ENCODE data around the gene DNM3.
A peak's percentile ranks its signal among the peaks of the same experiment; 100 is the strongest.

The DNM3 gene

GRCh38 chr1:172236958-172237357 is 395.7 kb downstream of the DNM3 start:
- no peak for DNase-seq (ENCODE audit: low read depth in 2 of 2)

DNA sequence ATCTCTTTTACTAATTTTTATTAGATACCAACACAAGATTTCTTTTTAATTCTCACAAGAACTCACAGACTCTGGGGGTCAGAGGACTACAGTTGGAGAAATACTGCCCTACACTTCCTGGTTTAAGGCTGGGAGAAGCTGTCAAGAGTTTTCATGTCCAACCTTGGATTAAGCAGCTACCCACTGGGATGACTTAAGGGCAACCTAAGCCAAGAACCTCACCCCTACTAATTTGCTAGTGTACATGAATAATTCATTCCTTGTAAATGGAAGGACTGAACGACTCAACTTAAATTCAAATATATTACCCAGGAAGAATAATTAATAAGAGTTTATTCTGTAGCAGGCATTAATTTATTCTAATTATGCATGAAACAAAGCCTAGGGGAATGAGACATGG is 396.9 kb downstream of the DNM3 start:
- no peak for DNase-seq (ENCODE audit: low read depth in 2 of 2)

DNA sequence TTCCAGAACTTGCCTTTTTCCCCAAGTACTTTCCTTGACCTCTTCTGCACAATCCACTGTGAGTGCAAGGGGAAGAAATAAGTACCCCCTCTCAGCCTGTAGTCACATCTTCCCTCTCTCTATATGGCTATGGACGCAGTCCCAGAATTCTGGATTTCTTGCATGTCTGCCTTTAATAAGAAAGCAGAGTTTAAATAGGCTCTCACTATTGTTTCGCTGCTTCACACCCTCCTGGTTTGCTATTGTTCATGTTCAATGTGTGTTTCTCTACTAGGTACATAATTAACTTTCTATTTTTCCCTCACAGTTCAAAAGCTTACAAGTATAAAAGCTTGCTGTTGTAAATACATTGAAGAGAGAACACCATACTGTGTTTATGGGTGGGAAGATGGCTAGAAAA is 397.7 kb downstream of the DNM3 start:
- DNase-seq (ENCODE audit: low read depth in 2 of 2), result no peak

- DNase-seq (ENCODE audit: low read depth in 2 of 2), result no peak
These were observed 398.6 kb downstream of the DNM3 start for GRCh38 chr1:172239901-172240300.

GRCh38 chr1:172241540-172241939 is 400.2 kb downstream of the DNM3 start:
- DNase-seq (ENCODE audit: low read depth in 2 of 2), result no peak

- no peak for DNase-seq (ENCODE audit: low read depth in 2 of 2)
These were observed 403.6 kb downstream of the DNM3 start for GRCh38 chr1:172244865-172245264.

DNA sequence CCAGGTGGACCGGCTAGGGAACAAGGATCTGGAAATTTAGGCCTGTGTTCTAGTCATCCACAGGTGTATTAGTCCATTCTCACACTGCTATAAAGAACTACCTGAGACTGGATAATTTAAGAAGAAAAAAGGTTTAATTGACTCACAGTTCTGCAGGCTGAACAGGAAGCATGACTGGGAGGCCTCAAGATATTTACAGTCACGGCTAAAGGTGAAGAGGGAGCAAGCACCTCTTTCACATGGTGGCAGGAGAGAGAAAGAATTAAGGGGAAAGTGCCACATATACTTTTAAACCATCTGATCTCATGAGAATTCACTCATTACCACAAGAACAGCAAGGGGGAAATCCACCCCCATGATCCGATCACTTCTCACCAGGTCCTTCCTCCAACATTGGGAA is 404.5 kb downstream of the DNM3 start:
- no peak for DNase-seq (ENCODE audit: low read depth in 2 of 2)

DNA sequence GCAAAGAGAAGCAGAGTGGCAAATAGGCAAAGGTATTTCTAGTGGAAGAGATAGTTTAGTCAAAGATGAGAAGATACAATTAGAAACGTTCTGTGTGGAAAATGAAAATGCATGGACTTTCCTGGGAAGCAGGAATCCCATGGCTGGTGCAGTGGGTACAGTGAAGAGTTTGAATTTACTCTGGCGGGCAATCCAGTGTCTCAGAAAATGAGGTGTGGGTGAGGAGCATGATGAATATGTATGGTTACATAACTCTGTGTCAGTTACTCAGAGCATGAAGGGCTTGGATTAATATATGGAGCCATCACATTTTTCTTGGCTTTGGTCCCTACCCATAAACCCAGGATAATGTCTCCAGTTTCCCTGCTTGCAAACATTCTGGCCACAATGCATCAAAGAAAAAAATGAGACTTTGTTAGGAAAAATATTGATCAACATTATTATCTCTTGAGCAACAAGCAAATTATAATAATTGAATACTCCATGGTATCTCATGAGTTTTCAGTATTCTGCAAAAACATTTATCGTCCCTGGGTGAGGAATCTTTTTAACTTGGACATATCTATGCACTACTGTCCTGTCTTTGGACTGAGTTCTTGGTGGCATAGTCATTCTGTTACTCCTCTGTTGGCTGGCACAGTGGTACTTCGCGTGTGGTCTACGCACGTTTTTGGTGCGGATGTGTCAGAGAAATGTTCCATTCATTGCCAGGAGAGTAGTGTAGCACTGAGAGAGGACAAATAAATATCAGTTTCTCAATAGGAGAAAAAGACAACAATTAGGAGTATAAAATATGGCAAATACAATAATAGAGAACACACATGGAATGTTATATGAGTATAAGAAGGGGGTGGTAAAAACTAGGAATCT is 405.5 kb downstream of the DNM3 start:
- DNase-seq (ENCODE audit: low read depth in 2 of 2), result no peak

- no peak for DNase-seq (ENCODE audit: low read depth in 2 of 2)
These were observed 410.2 kb downstream of the DNM3 start for GRCh38 chr1:172251486-172251885.

DNA sequence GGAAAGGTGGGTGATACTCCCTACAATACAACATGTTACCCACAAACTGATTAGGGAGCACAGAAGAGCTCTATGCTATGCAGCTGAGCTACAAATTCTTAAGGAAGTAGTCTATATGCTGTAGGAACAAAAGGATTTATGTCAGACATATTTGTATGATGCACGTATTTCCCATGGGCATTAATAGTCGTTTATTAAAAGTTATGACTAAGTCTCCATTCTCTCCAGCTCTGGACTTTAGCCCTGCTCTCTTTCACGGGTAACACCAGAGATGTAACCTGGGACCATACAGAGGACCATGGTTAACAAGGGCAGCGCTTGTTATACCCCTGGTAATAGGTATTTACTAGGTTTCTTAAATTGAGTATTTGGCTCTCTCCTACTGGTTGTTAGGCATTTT is 411.0 kb downstream of the DNM3 start:
- no peak for DNase-seq (ENCODE audit: low read depth in 2 of 2)

DNA sequence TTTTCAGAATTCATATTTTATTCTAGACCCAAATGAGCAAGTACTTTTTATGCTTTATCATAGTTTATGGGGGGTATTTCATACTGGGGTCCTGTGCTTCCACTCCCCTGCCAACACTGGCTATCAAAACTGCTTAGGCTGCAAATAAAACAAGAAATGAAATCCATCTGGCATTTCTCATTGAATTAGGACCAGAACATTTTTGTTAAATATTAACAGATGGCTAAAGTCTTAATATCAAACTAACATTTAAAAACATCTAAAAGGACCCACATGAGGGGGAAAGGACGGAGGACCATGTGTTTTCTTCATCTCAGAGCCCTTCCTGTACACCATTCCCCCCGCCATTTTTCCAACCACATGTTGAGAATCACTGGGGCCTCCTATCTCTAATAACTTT is 411.7 kb downstream of the DNM3 start:
- DNase-seq (ENCODE audit: low read depth in 2 of 2), result no peak

DNA sequence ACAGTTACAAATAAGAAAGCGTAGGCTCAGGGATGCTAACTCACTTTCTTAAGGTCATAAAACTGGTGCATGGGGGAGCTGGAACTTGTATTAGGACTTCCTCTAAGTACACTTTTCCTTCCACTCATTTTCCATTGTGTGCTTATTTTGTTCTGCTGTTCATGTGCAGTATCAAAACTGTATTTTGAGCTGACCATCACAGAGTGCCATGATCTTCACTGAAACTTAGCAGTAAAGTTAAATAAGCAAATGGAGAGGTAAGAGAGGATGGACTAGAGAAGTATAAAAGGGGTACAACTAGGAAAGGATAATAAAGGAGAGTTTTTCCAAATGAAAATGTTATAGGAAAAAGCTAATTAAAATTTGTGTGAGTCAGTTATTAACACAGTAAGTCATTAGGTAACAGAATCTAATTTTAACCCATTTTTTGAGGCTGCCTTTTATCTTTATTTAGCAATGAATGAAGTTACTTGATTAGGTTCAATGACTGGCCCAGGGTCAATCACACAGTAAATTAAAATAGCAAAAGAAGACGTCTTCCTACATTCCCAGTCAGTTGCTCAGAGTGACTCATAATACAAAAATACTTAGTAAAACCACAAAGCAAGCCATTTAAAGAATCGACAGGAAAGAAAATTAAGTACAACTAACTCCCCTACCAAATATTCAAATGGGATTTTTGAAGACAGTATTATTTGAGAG is 413.4 kb downstream of the DNM3 start:
- DNase-seq (ENCODE audit: low read depth in 2 of 2), result no peak

- DNase-seq (ENCODE audit: low read depth in 2 of 2), result no peak
These were observed 413.9 kb downstream of the DNM3 start for GRCh38 chr1:172255223-172255560.

DNA sequence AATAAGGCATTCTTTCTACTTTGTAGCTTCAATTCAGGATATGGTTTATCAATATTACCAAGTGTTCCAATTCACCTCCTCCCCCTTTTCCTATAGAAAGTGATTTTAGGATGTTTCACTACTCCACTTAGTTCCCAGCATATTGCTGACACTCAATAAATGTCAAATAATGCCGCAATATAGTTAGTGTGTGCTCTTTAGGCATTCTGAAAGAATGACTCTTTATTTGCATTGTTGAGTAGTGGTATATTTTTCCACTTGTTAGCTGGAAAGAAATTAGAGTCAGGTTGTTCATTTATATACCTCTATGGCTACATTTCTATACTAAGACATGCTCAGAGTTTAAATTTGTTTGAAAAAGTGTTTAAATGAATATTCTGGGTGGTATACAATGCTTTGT is 424.6 kb downstream of the DNM3 start:
- no peak for DNase-seq (ENCODE audit: low read depth in 2 of 2)

DNA sequence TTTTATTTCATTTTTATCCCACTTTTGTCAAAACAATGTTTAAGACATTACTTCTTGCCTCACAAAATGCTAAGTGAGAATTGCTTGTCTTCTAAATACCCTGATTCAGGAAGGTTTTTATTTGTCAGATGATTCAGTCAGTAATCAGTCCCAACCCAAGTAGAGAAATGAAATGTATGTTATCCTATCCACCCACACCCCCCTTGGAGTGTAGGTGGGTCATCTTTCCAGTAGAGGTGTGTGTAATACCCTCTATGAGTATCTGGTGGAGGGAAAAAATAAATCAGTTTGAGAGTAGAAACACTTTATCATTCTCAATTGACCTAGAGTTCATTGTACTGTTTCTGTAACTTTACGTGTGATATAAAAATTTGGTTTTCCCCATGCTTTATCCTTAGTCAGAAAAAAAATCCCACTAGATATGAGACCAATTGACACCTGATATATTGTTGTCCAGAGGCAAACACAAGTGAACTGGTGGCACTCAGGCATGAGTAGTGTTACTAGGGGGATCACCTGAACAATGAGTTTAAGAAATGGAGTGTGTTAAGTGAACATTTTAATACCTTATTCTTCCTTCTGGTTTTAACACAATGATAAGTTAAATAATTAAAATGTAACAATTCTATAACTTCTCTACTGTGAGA is 425.4 kb downstream of the DNM3 start:
- DNase-seq (ENCODE audit: low read depth in 2 of 2), result peak; percentile 27 to 44

DNA sequence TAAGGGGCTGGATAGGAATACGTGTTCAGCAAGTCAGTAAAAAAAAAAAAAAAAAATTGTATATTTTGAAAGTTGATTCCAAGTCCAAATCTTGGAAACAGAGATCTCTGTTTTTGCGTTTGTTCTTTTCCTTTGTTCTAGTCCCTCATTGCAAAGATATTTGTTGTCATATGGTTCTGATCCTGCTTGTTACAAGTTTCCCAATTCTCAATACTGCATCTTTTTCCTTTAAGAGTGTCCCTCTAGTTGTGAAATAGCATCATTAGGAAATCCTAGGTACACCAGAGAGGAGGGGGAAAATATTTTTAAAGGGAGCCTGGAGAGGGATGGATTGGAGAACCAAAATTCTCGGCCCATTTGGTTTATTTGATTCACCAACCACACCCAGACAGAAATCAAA is 426.9 kb downstream of the DNM3 start:
- DNase-seq (ENCODE audit: low read depth in 2 of 2), result no peak

- DNase-seq (ENCODE audit: low read depth in 2 of 2), result no peak
These were observed 427.8 kb downstream of the DNM3 start for GRCh38 chr1:172269084-172269483.

- no peak for DNase-seq (ENCODE audit: low read depth in 2 of 2)
These were observed 428.3 kb downstream of the DNM3 start for GRCh38 chr1:172269644-172270043.

DNA sequence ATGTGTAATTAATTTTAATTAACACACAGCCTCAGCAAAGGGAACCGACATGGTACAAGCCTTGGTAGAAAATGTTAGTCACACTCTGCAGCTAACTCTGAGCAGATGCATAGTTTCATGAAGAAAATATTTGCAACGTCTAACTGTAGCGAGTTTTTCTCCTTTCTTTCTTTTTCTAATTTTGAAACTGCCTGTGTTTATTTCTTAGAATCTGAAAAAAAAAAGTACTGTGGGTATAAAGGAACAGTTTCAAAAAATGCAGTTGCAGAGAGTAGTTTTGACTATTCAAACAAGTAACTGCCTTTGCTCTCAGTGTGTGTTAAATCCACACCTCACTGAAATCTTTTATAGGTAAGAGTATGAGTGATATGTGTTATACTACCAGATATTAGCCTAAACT is 429.3 kb downstream of the DNM3 start:
- no peak for DNase-seq (ENCODE audit: low read depth in 2 of 2)

DNA sequence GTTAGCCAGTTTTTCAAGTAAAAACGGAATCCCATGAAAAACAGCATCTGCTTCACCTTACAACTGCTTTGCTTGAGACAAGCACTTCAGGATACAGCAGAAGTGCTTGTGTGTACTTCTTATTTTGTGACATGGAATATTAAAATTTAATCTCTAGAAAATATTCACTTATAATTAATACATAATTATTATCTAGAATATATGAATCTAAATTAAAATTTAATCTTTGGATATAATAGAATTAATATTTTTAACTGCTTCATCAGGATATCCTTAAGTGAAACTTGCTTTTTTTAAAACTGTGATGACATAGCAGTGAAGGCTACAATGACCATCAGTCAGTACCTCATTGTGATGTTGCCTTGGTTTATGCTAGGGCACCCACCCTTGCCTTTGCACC is 430.8 kb downstream of the DNM3 start:
- DNase-seq (ENCODE audit: low read depth in 2 of 2), result no peak

DNA sequence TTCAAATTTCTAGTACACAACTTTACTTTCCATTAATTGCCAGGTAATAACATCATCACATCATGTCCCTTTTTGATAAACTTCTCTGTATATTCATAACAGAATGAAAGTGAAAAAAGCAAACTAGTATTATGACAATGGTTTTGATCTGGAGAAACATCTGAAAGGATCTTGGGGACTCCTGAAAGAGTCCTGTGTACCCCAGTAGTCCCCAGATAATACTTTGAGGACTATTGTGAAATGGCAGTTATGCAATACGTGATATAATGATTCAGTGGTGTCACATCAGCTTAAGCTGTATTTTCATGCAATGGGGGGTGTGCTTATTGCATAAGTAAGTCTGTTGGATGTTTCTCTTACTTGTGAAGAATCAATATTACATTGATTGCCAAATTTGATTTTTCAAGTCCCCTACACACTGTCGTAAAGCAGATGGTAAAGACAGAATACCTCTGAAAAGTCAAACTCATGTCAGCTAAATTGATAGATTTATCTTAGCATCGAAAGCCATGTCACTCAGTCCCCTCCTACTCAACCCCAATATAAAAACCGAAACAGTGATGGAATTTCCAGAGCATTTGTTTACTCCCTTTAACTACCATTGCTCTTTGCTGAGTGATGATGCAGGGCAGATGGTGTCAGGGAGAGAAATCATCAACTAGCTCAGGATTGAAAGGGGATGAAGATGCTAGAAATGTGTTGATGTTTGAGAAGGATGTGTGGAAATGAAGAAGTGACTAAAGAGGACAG is 432.5 kb downstream of the DNM3 start:
- no peak for DNase-seq (ENCODE audit: low read depth in 2 of 2)

DNA sequence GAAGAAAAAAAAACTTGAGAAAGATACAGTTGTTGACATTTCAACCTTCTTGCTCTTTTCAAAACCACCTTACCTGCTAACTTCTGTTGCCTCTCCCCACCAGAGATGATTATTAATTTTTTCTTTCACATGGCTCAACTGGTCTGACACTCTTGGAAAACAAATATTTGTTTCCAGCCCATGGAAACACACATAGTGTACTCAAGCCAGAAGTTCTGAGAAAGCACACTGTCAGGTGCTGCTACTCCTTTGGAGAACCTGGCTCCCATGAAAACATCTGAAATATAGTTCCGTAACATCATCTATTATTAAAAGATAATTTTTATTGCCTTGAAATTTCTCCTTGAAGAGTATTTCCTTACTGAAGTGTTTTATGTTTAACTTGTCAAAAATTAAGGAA is 434.2 kb downstream of the DNM3 start:
- no peak for DNase-seq (ENCODE audit: low read depth in 2 of 2)

All from stimulated activated CD8-positive, alpha-beta memory T cell treated with anti-CD3 and anti-CD28 coated beads, Interleukin-15, amount 100 ng/mL, for 48 hours (primary cell).